Measurements from ENCODE around the gene LIX1L. TPM values are rescaled to one million over a fixed set of nuclear protein-coding genes. Genes with fewer than 3 reads are reported as not detected.

Gene LIX1L
- total RNA-seq, 4 donors from 2014 or later = 37.1 to 108 (median 75.4) TPM

DNA sequence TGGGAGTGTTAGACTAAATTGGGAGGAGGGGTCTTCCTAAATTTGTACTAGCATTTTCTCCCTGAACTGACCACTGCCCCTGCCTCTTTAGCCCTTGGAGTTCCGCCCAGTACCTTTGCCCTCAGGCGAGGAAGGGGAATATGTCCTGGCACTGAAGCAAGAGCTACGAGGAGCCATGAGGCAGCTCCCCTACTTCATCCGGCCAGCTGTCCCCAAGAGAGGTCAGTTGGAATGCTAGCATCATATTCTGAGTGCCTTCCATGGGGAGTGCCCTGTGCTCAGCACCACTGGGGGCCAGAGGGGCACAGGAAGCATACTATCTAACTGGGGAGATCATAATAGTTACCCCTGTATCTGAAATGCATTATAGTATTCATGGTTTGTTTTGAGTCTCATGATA, 17.4 kb upstream of the LIX1L start:
- no peak for DNase-seq
- TF ChIP-seq POLR2A (IDR thresholded peaks at IDR 0.05) (no peak), CTCF (IDR thresholded peaks at IDR 0.05 in 4 of 5, conservative IDR thresholded peaks at IDR 0.05 in 1 of 5) (no peak)
- intact Hi-C loops (cut with DNase I; ENCODE audit: low total_unique reads) = no loop called here

DNA sequence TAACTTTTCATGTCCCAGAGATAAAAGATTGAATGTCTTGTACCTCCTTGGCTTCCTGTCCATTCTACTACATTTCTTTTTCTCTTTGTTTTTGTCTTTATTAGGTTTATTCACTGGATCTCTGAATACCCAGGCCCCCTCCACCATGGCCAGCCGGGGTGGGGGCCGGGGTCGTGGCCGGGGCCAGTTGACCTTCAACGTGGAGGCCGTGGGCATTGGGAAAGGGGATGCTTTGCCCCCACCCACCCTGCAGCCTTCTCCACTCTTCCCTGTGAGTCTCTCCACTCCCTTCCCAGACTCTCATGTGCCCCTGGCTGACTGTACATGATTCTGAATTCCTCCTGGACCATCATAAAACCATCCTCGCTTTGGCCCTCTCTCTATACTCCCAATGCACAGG, 16.9 kb upstream of the LIX1L start:
- in situ Hi-C loops (cut with MboI; ENCODE audit: low sequenced_read_pairs in 4 of 4) (loop anchor here (5.0 kb wide), 1 partner anchor 38 kb away; no protein-coding TSS in a partner anchor), intact Hi-C loops (cut with DNase I; ENCODE audit: low total_unique reads) (no loop called here)
- no peak for TF ChIP-seq CTCF (IDR thresholded peaks at IDR 0.05 in 4 of 5, conservative IDR thresholded peaks at IDR 0.05 in 1 of 5)
- Histone ChIP-seq H3K36me3 (no peaks in the 10 kb centered on the region), H3K4me3 (no peak overlapping the region), H3K4me1 (peaks cover 19% of the 10 kb centered on the region in 2 donors), H3K27ac (peak overlapping the region; percentile 25 to 50 (median 40)), H3K27me3 (no peaks in the 10 kb centered on the region), H3K9me3 (no peaks in the 10 kb centered on the region)
- no peak for ATAC-seq
- no peak for DNase-seq

More for the DNA sequence above, 17.4 kb upstream of the LIX1L start:
- in situ Hi-C loops (cut with MboI; ENCODE audit: low sequenced_read_pairs in 4 of 4) = loop anchor here (5.0 kb wide), 1 partner anchor 37 kb away; no protein-coding TSS in a partner anchor
- Histone ChIP-seq H3K4me3 (no peak overlapping the region), H3K4me1 (peaks cover 24% of the 10 kb centered on the region in 2 donors), H3K27me3 (no peaks in the 10 kb centered on the region), H3K36me3 (no peaks in the 10 kb centered on the region), H3K27ac (peak overlapping the region; percentile 25 to 50 (median 40)), H3K9me3 (no peaks in the 10 kb centered on the region)
- ATAC-seq = no peak

- peaks cover under 1% of the 10 kb centered on the region in 2 donors for H3K4me1 ChIP-seq
Observed at GRCh38 chr1:145972580-145972979, 14.8 kb upstream of the LIX1L start.

DNA sequence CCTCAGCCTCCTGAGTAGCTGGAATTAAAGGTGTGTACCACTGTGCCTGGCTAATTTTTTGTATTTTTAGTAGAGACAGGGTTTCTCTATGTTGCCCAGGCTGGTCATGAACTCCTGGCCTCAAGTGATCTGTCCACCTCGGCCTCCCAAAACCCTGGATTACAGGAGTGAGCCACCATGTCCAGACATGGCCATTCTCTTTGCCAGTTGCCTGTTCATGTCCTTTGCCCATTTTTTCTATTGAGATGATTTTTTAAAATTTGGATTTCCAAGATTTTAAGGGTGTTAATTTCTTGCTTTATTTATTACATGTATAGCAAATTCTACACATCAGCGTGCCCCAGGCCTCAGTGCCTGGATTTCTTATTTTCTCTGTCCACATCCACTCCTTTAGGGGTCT, 9.5 kb upstream of the LIX1L start:
- Histone ChIP-seq H3K4me1 (peaks cover 14 to 25% of the 10 kb centered on the region in 2 donors), H3K4me3 (no peak overlapping the region), H3K27ac (no peak overlapping the region), H3K27me3 (no peaks in the 10 kb centered on the region), H3K9me3 (no peaks in the 10 kb centered on the region), H3K36me3 (peaks cover 0 to 6% of the 10 kb centered on the region in 2 donors)
- DNase-seq = no peak
- in situ Hi-C loops (cut with MboI; ENCODE audit: low sequenced_read_pairs in 4 of 4) = no loop called here
- intact Hi-C loops (cut with DNase I; ENCODE audit: low total_unique reads) = no loop called here
- no peak for TF ChIP-seq CTCF (IDR thresholded peaks at IDR 0.05 in 4 of 5, conservative IDR thresholded peaks at IDR 0.05 in 1 of 5)
- TF ChIP-seq POLR2A (IDR thresholded peaks at IDR 0.05) = no peak
- no peak for ATAC-seq

More at GRCh38 chr1:145972580-145972979, 14.8 kb upstream of the LIX1L start:
- no peaks in the 10 kb centered on the region for H3K9me3 ChIP-seq
- H3K36me3 ChIP-seq = peaks cover 0 to 2% of the 10 kb centered on the region in 2 donors
- peak overlapping the region in 2 of 4 donors; percentile 34 to 42 for H3K27ac ChIP-seq
- ATAC-seq = no peak
- intact Hi-C loops (cut with DNase I; ENCODE audit: low total_unique reads) (no loop called here), in situ Hi-C loops (cut with MboI; ENCODE audit: low sequenced_read_pairs in 4 of 4) (no loop called here)
- no peak overlapping the region for H3K4me3 ChIP-seq
- H3K27me3 ChIP-seq = no peaks in the 10 kb centered on the region
- TF ChIP-seq POLR2A (IDR thresholded peaks at IDR 0.05) (no peak), CTCF (IDR thresholded peaks at IDR 0.05 in 4 of 5, conservative IDR thresholded peaks at IDR 0.05 in 1 of 5) (no peak)
- DNase-seq = no peak
